Muscle of back (tissue), 11 donors: ENCODE data around the gene ZNF286A. TPM values are rescaled to one million over a fixed set of nuclear protein-coding genes. Genes with fewer than 3 reads are reported as not detected.
"Not testable (repeated sequence)": the region's sequence is repeated elsewhere in the genome, so short reads cannot be mapped to it uniquely, and the experiment has no call there.

Experiments used
- DNase-seq, 3 donors: peaks; one replicate each; pipeline versions ENCODE4 v3.0.0 to v3.0.0-alpha.2; 2013
- polyA plus RNA-seq, 10 donors: library from polyadenylated mRNA; unstranded; fragments of 120-200 nt; gene quantifications; one replicate each; pipeline ENCODE4 v1.2.1, GENCODE V29; 2013; ENCODE audit not compliant: insufficient read length in 10 of 10

The ZNF286A gene
- polyA plus RNA-seq, 10 donors = 19.3 to 27.9 (median 24.7) TPM

- DNase-seq = not testable (repeated sequence)
Measured at GRCh38 chr17:15768865-15769533, 69.4 kb downstream of the ZNF286A start.

Other genes starting within 250 kb of the ZNF286A start
- gene CDRT4, start 232.1 kb upstream of the ZNF286A start, polyA plus RNA-seq = 10 to 100 TPM in 1 of 10 donors, 1 to 10 TPM in 8, under 1 TPM in 1; 0.88 to 10.6 (median 2.8) TPM
- 10 to 100 TPM in 1 of 10 donors, 1 to 10 TPM in 9; 4.3 to 13.8 (median 8.4) TPM for gene TVP23C, start 136.3 kb upstream of the ZNF286A start, polyA plus RNA-seq
- gene FBXW10B, start 80.0 kb upstream of the ZNF286A start, polyA plus RNA-seq = 1 to 10 TPM in 8 of 10 donors, under 1 TPM in 2; 0.67 to 3.2 (median 1.3) TPM
- 10 to 100 TPM; 35.8 to 59.2 (median 41.0) TPM for gene TRIM16, start 15.4 kb upstream of the ZNF286A start, polyA plus RNA-seq
- gene TBC1D26, start 32.5 kb downstream of the ZNF286A start, polyA plus RNA-seq = under 1 TPM; 0.12 to 0.73 (median 0.44) TPM
- gene ADORA2B, start 245.4 kb downstream of the ZNF286A start, polyA plus RNA-seq = 1 to 10 TPM; 2.1 to 6.9 (median 3.7) TPM